Measurements from ENCODE around the gene DUSP23.

Gene DUSP23

DNA sequence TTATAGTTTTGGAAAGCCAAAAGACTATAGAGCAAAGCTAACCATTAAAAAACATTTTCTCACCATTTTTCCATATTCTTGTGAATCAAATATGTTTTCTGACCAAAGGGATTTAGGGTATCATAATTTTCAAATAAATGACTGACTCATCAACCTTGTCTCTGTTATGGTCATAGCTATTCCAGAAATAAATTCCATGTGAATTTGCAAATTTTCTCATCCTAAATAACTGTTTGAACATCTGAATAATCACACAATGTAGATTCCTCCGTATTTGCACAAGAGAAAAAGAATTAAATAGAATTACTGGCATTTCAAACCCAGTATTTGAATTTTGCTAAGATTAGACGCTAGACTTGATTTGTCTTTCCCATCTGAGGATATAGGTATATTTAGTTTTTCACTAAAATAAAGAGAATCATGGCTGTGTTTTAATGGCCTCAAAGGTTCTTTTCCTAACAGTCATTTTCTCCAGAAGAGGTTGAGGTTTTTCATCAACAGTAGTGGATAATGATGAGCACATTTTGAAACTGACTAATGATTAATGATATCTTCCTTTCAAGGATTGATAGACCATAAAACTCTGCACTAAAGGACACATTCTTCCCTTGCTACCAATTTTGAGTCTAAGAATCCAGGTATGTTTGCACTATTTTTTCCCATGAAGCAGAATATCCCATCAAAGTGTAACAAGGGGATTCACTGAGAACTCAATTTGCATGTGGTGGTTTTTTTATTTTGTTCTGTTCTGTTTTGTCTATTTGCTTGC lies 9.5 kb upstream of the DUSP23 start:
- no peaks in the 10 kb centered on the region for H3K4me1 Mint-ChIP-seq
- H3K36me3 Mint-ChIP-seq = no peaks in the 10 kb centered on the region
- peaks cover 19% of the 10 kb centered on the region for H3K27me3 Mint-ChIP-seq
- H3K27ac Mint-ChIP-seq = no peak overlapping the region
- no peaks in the 10 kb centered on the region for H3K9me3 Mint-ChIP-seq
- CTCF ChIA-PET = no interaction called here
- no peak overlapping the region for H3K4me3 Mint-ChIP-seq
- DNase-seq = no peak

DNA sequence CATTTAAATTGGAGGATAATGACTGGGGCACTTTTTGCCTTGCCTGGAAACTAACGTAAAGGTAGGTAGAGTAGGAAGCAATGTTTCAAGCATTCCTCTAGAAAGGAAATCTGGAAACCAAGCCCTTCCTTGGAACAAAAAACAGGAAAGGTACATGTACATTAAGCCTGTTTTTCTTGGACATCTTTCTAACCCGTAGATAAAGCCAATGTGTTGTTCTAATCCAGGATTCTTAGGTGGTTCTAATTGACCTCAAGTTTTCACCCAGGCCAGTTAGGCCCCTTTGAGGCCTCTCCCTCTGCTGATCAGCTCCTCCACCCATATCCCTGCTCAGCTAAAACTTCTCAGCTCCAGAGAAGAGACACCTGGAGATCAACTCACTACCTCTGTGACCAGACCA lies 6.3 kb upstream of the DUSP23 start:
- peaks cover under 1% of the 10 kb centered on the region for H3K4me1 Mint-ChIP-seq
- DNase-seq = no peak
- no peak overlapping the region for H3K4me3 Mint-ChIP-seq
- no peak overlapping the region for H3K27ac Mint-ChIP-seq
- CTCF ChIA-PET = interaction anchor here (5.8 kb wide), 1 partner anchor 117 kb away, joined by 26 read pairs; no protein-coding TSS in a partner anchor
- no peaks in the 10 kb centered on the region for H3K36me3 Mint-ChIP-seq
- H3K27me3 Mint-ChIP-seq = peaks cover 20% of the 10 kb centered on the region
- no peaks in the 10 kb centered on the region for H3K9me3 Mint-ChIP-seq

DNA sequence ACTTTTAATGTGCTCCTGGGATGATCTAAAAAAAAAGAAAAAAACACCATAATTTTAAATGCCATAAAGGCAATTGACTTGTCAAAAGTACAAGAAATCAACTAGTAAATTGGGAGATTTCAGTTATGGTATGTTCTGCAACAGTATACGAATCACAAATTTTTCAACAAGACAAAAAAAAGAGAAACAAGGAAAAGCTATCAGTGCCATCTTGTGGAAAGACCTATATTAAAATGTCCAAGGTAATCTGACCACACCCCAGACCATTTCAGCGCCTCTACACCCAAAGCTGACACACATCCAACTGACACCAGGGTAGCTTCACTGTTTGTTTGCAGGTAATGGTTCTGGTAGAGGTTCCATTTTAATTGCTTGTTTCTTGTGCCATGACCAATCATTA lies 5.0 kb upstream of the DUSP23 start:
- H3K36me3 Mint-ChIP-seq = no peaks in the 10 kb centered on the region
- no peaks in the 10 kb centered on the region for H3K9me3 Mint-ChIP-seq
- H3K27me3 Mint-ChIP-seq = peaks cover 20% of the 10 kb centered on the region
- H3K4me3 Mint-ChIP-seq = no peak overlapping the region
- CTCF ChIA-PET = interaction anchor here (1.1 to 5.8 kb wide), 2 partner anchors 14 to 116 kb away, joined by 3 to 26 read pairs; no protein-coding TSS in a partner anchor
- H3K4me1 Mint-ChIP-seq = peaks cover 13% of the 10 kb centered on the region
- DNase-seq = no peak
- H3K27ac Mint-ChIP-seq = no peak overlapping the region

DNA sequence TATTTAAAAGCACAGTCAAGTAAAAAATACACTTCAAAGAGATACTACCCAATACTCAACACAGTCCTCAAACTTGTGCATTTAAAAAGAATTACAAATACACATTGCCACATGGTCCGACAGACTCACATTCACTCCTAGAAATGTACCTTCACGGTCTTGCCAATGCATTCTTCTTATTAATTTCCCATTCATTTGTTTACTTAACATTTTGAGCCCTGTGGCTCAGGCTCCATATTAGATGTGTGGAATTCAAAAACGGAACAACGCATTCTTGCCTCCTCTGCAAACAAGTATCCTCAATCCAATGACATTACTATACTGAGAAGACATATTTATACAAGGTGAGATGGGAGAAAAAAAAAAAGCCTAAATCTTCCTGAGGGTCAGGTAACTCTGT lies 2.5 kb upstream of the DUSP23 start:
- H3K4me1 Mint-ChIP-seq = peaks cover 19% of the 10 kb centered on the region
- peaks cover 13% of the 10 kb centered on the region for H3K27me3 Mint-ChIP-seq
- no peaks in the 10 kb centered on the region for H3K36me3 Mint-ChIP-seq
- CTCF ChIA-PET = interaction anchor here (0.7 to 5.8 kb wide), 3 partner anchors 20 to 230 kb away, joined by 3 to 26 read pairs (median 4); no protein-coding TSS in a partner anchor
- no peaks in the 10 kb centered on the region for H3K9me3 Mint-ChIP-seq
- no peak overlapping the region for H3K27ac Mint-ChIP-seq
- DNase-seq = no peak
- no peak overlapping the region for H3K4me3 Mint-ChIP-seq

DNA sequence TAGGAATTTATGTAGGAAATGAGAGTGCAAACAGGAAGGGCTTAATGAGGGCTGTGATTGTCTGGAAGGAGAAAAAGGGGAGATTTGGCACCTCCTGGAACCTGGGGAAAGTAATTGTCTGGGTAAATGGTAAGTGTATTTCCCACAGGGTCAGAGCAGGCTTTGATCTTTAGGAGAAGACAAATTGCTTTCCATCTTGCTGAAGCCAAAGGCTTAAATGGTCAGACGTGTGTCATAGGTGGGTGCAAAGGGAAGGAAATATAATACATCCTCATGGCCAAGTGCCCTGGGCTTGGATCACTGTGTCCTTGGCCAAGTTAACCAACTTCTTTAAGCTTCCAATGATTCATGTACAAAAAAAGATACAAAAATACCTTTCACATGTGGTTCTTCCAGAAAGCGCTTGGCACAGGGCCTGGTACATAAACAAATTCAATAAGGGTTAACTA lies 1.3 kb upstream of the DUSP23 start:
- Mint-ChIP-seq H3K27me3 (peaks cover 12% of the 10 kb centered on the region), H3K36me3 (no peaks in the 10 kb centered on the region), H3K4me1 (peaks cover 24% of the 10 kb centered on the region), H3K9me3 (no peaks in the 10 kb centered on the region), H3K4me3 (no peak overlapping the region), H3K27ac (no peak overlapping the region)
- CTCF ChIA-PET = interaction anchor here (1.2 kb wide), 1 partner anchor 229 kb away, joined by 4 read pairs; no protein-coding TSS in a partner anchor
- DNase-seq = no peak

DNA sequence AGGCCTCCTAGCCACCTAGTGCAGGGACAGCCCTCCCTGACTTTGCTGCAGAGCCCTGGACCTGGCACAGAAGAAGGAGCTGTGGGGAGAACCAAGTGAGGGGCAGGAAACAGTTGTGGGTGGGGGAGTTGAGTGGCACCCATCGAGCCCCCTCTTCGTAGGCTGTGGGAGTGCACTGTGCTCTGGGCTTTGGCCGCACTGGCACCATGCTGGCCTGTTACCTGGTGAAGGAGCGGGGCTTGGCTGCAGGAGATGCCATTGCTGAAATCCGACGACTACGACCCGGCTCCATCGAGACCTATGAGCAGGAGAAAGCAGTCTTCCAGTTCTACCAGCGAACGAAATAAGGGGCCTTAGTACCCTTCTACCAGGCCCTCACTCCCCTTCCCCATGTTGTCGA lies 1.2 kb downstream of the DUSP23 start:
- Mint-ChIP-seq H3K27ac (no peak overlapping the region), H3K36me3 (no peaks in the 10 kb centered on the region), H3K9me3 (no peaks in the 10 kb centered on the region), H3K27me3 (peaks cover 11% of the 10 kb centered on the region), H3K4me1 (peaks cover 32% of the 10 kb centered on the region), H3K4me3 (peak overlapping the region; percentile 81)
- no peak for DNase-seq
- CTCF ChIA-PET = interaction anchor here (1.1 to 4.8 kb wide), 6 partner anchors 8 to 226 kb away, joined by 4 to 35 read pairs (median 6); no protein-coding TSS in a partner anchor

DNA sequence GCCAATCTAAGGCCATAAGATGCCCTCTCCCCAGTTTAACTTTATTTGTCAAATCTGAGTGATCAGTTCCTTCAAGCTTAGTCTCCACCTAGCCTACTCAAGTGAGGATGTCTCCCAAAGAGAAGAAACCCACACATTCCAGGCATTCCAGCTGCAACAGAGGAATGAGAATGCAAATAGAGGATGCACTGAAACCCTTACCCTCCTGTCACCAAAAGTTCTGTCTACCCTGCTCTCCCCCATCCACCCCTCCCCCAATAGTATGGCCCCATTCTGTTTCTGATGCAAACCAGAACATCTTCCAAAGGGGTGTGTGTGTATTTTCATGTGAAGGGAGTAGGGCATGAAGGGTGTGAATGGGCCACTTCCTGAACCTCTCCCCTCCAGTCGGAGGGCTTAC lies 3.0 kb downstream of the DUSP23 start:
- Mint-ChIP-seq H3K27ac (no peak overlapping the region), H3K4me3 (no peak overlapping the region), H3K36me3 (no peaks in the 10 kb centered on the region), H3K9me3 (no peaks in the 10 kb centered on the region), H3K27me3 (peaks cover 12% of the 10 kb centered on the region), H3K4me1 (peaks cover 32% of the 10 kb centered on the region)
- CTCF ChIA-PET = interaction anchor here (0.9 to 4.8 kb wide), 3 partner anchors 15 to 109 kb away, joined by 4 to 31 read pairs (median 6); no protein-coding TSS in a partner anchor
- no peak for DNase-seq

DNA sequence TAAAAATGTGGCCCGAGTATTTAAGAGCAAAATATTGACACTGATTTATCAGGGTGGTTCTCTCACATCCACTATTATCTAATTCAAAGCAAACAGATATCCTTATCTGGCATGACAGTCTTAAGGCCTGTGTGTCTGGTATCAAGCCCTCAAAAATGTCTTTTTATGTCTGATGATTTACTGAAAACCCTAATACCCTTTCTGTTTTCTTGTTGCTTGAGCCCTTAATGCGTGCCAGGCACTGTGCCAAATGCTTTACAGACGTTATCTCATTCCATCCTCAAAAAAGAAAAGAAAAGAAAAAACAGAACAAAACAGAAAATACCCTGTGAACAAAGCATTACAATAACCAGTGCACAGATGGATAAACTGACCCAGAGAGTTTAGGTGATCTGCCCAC lies 5.7 kb downstream of the DUSP23 start:
- CTCF ChIA-PET = interaction anchor here (0.9 to 1.0 kb wide), 2 partner anchors 104 to 108 kb away, joined by 3 to 4 read pairs; no protein-coding TSS in a partner anchor
- no peaks in the 10 kb centered on the region for H3K9me3 Mint-ChIP-seq
- DNase-seq = no peak
- H3K4me3 Mint-ChIP-seq = no peak overlapping the region
- H3K27ac Mint-ChIP-seq = no peak overlapping the region
- H3K36me3 Mint-ChIP-seq = no peaks in the 10 kb centered on the region
- peaks cover 15% of the 10 kb centered on the region for H3K4me1 Mint-ChIP-seq
- peaks cover 10% of the 10 kb centered on the region for H3K27me3 Mint-ChIP-seq

DNA sequence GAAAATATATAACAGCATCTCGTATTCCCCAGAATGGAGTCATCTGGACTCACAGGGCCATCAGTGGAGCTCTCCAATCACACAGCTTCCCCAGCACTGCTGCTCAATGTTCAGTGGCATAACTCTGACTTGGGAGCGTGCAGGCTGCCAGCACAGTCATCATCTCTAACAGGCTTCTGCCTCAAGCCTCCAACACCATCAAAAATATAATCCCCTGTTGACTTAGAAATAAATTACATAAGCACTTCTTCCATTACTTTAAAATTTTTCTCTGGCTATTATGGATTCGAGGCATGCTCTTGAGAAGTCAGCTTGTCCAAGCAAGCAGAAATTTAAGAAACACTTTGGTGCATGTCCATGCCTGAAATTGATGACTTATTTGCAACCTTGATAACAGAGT lies 6.2 kb downstream of the DUSP23 start:
- H3K4me1 Mint-ChIP-seq = peaks cover 12% of the 10 kb centered on the region
- H3K4me3 Mint-ChIP-seq = no peak overlapping the region
- H3K36me3 Mint-ChIP-seq = no peaks in the 10 kb centered on the region
- no peaks in the 10 kb centered on the region for H3K9me3 Mint-ChIP-seq
- no peak for DNase-seq
- H3K27ac Mint-ChIP-seq = no peak overlapping the region
- CTCF ChIA-PET = interaction anchor here (0.7 to 1.0 kb wide), 2 partner anchors 8 to 107 kb away, joined by 3 read pairs; no protein-coding TSS in a partner anchor
- H3K27me3 Mint-ChIP-seq = peaks cover 15% of the 10 kb centered on the region

DNA sequence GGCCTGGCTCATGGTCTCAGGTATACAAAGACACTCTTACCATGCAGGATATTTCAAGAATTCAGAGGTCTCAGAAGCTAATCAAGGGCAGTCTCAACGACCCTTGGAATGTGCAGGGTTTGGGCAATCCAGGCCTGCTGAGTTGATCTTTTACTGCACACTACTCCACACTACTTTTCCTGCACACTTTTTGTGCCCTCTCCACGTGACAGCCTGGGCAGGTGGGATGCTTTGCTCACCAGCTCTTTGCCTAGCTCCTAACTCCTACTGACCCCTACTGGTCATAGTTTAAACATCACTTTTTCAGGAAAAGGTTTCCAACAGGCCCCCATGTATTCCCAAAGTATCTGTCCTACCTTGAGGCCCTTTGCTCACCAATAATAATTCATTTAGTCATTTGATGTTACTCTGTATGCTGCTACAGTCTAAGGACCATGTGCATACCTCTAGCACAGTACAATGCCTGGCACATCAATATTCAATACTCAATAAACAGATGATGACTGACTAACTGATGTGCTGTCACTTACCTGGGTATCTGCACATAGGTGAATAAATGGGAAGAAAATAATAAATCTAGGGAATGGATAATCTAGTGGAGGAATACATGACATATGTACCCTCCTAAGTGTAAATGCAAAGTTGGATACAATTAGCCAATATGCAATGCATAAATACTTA lies 9.6 kb downstream of the DUSP23 start:
- Mint-ChIP-seq H3K36me3 (no peaks in the 10 kb centered on the region), H3K4me3 (no peak overlapping the region), H3K27me3 (peaks cover 25% of the 10 kb centered on the region), H3K4me1 (peaks cover 4% of the 10 kb centered on the region), H3K9me3 (no peaks in the 10 kb centered on the region), H3K27ac (no peak overlapping the region)
- DNase-seq = no peak
- CTCF ChIA-PET = interaction anchor here (0.7 to 2.6 kb wide), 11 partner anchors 9 to 579 kb away, joined by 3 to 11 read pairs (median 5); partner anchors contain the start of gene DUSP23

DNA sequence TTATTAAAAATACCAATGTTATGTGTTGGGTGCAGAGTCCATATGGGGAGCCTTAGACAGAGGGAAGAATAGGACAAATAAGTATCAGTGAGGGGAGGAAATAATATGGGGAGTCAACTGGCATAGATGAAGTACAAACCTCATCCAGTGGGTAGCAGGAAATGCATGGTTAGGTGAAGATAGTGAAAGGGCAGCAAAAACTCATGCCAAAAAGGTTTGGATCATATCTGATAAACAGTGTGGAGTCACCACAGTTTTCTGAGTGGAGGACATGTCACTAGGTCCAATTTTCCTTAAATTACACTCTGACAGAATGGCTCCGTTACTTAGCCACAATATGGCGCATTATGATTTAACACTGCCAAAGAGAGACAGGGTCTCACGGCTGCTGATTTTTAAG lies 10.3 kb downstream of the DUSP23 start:
- H3K27ac Mint-ChIP-seq = no peak overlapping the region
- CTCF ChIA-PET = no interaction called here

DNA sequence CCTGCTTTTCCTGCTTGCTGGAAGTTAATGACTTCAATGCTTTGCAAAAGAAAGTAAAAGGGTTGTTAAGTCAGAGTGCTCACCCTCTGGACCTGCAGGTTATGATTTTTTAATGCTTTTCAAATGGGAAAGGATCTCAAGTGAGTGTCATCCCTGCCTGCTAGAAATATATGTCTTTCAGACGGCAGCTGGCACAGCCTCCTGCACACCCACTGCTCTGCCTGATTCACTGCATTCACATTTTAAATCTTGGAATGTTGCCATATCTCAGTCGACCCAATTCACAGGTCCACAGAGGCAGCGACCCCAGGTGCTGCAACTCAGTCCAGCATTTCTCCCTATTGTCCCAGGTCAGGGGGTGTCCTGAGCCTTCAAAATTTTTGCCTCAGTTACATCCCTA lies 10.7 kb downstream of the DUSP23 start:
- Mint-ChIP-seq H3K4me1 (no peaks in the 10 kb centered on the region), H3K27me3 (peaks cover 27% of the 10 kb centered on the region), H3K36me3 (no peaks in the 10 kb centered on the region), H3K27ac (no peak overlapping the region), H3K9me3 (no peaks in the 10 kb centered on the region), H3K4me3 (no peak overlapping the region)
- DNase-seq = no peak
- CTCF ChIA-PET = no interaction called here

More for the DNA sequence above, 10.3 kb downstream of the DUSP23 start:
- Mint-ChIP-seq H3K4me3 (no peak overlapping the region), H3K4me1 (no peaks in the 10 kb centered on the region), H3K9me3 (no peaks in the 10 kb centered on the region), H3K36me3 (no peaks in the 10 kb centered on the region), H3K27me3 (peaks cover 25% of the 10 kb centered on the region)
- DNase-seq = no peak

DNA sequence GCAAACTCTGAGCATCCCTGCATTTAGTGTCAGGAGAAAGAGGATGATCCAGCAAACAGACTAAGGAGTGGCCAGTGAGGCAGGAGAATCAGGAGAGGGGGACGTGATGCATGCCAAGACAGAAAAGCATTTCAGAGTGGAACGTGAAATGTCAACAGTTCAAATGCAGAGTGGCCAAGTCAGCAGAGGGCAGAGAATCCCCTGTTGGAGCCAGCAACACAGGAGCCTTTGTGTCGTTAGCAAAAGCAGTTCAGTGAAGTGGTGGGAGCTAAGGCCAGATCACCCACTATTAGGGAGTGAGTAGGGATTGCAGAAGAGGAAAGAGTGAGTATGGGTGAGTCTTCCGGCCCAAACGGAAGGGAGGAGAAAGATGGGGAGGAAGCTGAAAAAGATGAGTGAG lies 14.8 kb downstream of the DUSP23 start:
- H3K27ac Mint-ChIP-seq = no peak overlapping the region
- CTCF ChIA-PET = interaction anchor here (1.1 to 13.3 kb wide), 2 partner anchors 8 to 95 kb away, joined by 3 to 430 read pairs; no protein-coding TSS in a partner anchor
- H3K4me1 Mint-ChIP-seq = peaks cover 11% of the 10 kb centered on the region
- DNase-seq = no peak
- H3K4me3 Mint-ChIP-seq = no peak overlapping the region
- peaks cover 42% of the 10 kb centered on the region for H3K27me3 Mint-ChIP-seq
- H3K9me3 Mint-ChIP-seq = no peaks in the 10 kb centered on the region
- H3K36me3 Mint-ChIP-seq = no peaks in the 10 kb centered on the region

DNA sequence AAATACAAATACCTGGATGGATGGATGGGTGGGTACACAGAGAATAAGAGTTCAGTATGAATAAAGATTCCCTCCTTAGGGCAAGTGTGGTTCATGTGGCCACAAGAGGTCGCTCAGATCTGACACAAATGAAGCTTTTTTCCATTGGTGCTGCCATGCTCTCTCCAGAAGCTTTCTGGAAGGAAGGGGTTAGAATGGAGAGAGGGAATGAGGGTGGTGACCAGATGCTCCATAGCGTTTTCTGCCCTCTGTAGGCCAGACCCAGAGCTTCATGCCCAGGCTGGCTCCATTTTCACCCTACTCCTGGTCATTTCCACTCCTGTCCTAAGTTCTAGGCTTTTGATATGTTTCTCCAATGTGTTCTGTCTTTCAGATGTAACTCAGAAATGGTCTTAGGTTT lies 18.1 kb downstream of the DUSP23 start:
- H3K27ac Mint-ChIP-seq = no peak overlapping the region
- DNase-seq = peak; percentile 64
- peaks cover 17% of the 10 kb centered on the region for H3K4me1 Mint-ChIP-seq
- no peaks in the 10 kb centered on the region for H3K9me3 Mint-ChIP-seq
- CTCF ChIA-PET = interaction anchor here (0.7 to 13.3 kb wide), 37 partner anchors 9 to 280 kb away, joined by 3 to 430 read pairs (median 5); partner anchors contain the start of gene DUSP23
- no peak overlapping the region for H3K4me3 Mint-ChIP-seq
- H3K27me3 Mint-ChIP-seq = peaks cover 53% of the 10 kb centered on the region
- no peaks in the 10 kb centered on the region for H3K36me3 Mint-ChIP-seq
